GM12865 (cell line): ENCODE results near the gene WDR88.
"Not testable (repeated sequence)": the region's sequence is repeated elsewhere in the genome, so short reads cannot be mapped to it uniquely, and the experiment has no call there.

Source experiments
- DNase-seq: peaks from one replicate; pipeline ENCODE4 v3.0.0; 2010; ENCODE audit warnings: low read depth
- H3K4me3 ChIP-seq: 2 replicates; pipeline ENCODE4 v1.5.1; 2011; ENCODE audit warnings: mild to moderate bottlenecking, low read depth, low read length, control low read depth
- TF ChIP-seq, protein P1 (sequence below): IDR thresholded peaks from 2 replicates; pipeline ENCODE4 v1.5.1; 2011; ENCODE audit warnings: low read length, control low read depth, low read depth, inconsistent platforms; ENCODE audit not compliant: insufficient read depth; ENCODE audit errors: missing control alignments

Gene WDR88

GRCh38 chr19:33175886-33176669, 44.2 kb downstream of the WDR88 start:
- TF ChIP-seq, protein P1, sequence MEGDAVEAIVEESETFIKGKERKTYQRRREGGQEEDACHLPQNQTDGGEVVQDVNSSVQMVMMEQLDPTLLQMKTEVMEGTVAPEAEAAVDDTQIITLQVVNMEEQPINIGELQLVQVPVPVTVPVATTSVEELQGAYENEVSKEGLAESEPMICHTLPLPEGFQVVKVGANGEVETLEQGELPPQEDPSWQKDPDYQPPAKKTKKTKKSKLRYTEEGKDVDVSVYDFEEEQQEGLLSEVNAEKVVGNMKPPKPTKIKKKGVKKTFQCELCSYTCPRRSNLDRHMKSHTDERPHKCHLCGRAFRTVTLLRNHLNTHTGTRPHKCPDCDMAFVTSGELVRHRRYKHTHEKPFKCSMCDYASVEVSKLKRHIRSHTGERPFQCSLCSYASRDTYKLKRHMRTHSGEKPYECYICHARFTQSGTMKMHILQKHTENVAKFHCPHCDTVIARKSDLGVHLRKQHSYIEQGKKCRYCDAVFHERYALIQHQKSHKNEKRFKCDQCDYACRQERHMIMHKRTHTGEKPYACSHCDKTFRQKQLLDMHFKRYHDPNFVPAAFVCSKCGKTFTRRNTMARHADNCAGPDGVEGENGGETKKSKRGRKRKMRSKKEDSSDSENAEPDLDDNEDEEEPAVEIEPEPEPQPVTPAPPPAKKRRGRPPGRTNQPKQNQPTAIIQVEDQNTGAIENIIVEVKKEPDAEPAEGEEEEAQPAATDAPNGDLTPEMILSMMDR = no peak
- no peak for DNase-seq
- H3K4me3 ChIP-seq = peak overlapping the region; percentile 75

GRCh38 chr19:33176670-33177416, 44.9 kb downstream of the WDR88 start:
- TF ChIP-seq, protein P1 = peak; percentile 34
- peak; percentile 99 for DNase-seq
- H3K4me3 ChIP-seq = peak overlapping the region; percentile 75

- TF ChIP-seq, protein P1 = peak; percentile 26
- H3K4me3 ChIP-seq = peak overlapping the region; percentile 46
- no peak for DNase-seq
Measured at GRCh38 chr19:33177417-33177979, 45.6 kb downstream of the WDR88 start.

GRCh38 chr19:33186431-33187182, 54.7 kb downstream of the WDR88 start:
- TF ChIP-seq, protein P1 = no peak
- DNase-seq = no peak
- H3K4me3 ChIP-seq = no peak overlapping the region

- TF ChIP-seq, protein P1 = no peak
- no peak for DNase-seq
- no peak overlapping the region for H3K4me3 ChIP-seq
Measured at GRCh38 chr19:33187183-33187540, 55.2 kb downstream of the WDR88 start.

GRCh38 chr19:33189453-33189852, 57.5 kb downstream of the WDR88 start:
- no peak overlapping the region for H3K4me3 ChIP-seq
- DNase-seq = no peak
- TF ChIP-seq, protein P1 = no peak

- DNase-seq, H3K4me3 ChIP-seq: not testable (repeated sequence)
Measured at GRCh38 chr19:33191092-33191491, 59.2 kb downstream of the WDR88 start.
